Loucy (cell line): ENCODE results near the gene DEPDC5.

Experiments
- H2AFZ ChIP-seq: fragments of 200-600 bp; sonication (generic); 2 replicates; pipeline ENCODE4 v1.6.0; 2016; ENCODE audit warnings: antibody characterized with exemption, mild to moderate bottlenecking, low read length, moderate library complexity
- H3F3A ChIP-seq: fragments of 200-600 bp; 2 replicates; pipeline ENCODE4 v1.6.0; 2016; ENCODE audit warnings: antibody characterized with exemption, low read depth, mild to moderate bottlenecking
- H3K27me3 ChIP-seq: fragments of 200-600 bp; sonication (generic); 2 replicates; pipeline ENCODE4 v1.6.1; 2014; ENCODE audit warnings: low read length, mild to moderate bottlenecking; ENCODE audit not compliant: insufficient read depth, poor library complexity, severe bottlenecking
- H3K36me3 ChIP-seq: fragments of 200-600 bp; sonication (generic); 2 replicates; pipeline ENCODE4 v1.6.1; 2016; ENCODE audit warnings: low read length; ENCODE audit not compliant: insufficient read depth
- H3K4me1 ChIP-seq: fragments of 200-600 bp; sonication (generic); 2 replicates; pipeline ENCODE4 v1.5.1; 2014; ENCODE audit warnings: low read length, mild to moderate bottlenecking; ENCODE audit not compliant: insufficient read depth, poor library complexity, severe bottlenecking
- H3K4me2 ChIP-seq: fragments of 200-600 bp; sonication (generic); 2 replicates; pipeline ENCODE4 v1.6.0; 2014; ENCODE audit warnings: antibody characterized with exemption, low read length, low read depth, mild to moderate bottlenecking; ENCODE audit not compliant: poor library complexity, severe bottlenecking
- H3K4me3 ChIP-seq: fragments of 200-600 bp; sonication (generic); 2 replicates; pipeline ENCODE4 v1.5.1; 2014; ENCODE audit warnings: low read length, mild to moderate bottlenecking, mixed read lengths; ENCODE audit not compliant: poor library complexity, severe bottlenecking
- H3K79me2 ChIP-seq: fragments of 200-600 bp; sonication (generic); 2 replicates; pipeline ENCODE4 v1.6.1; 2014; ENCODE audit warnings: low read length; ENCODE audit not compliant: insufficient read depth
- H3K9ac ChIP-seq: fragments of 200-600 bp; sonication (generic); 2 replicates; pipeline ENCODE4 v1.6.0; 2014; ENCODE audit warnings: mild to moderate bottlenecking, low read depth, low read length, moderate library complexity; ENCODE audit not compliant: poor library complexity, severe bottlenecking
- H3K9me2 ChIP-seq: fragments of 200-600 bp; sonication (generic); replicated peaks from 2 replicates; pipeline ENCODE4 v1.6.1; 2016; ENCODE audit warnings: low read depth, low read length, mixed read lengths
- H3K9me3 ChIP-seq: fragments of 200-600 bp; sonication (generic); 2 replicates; pipeline ENCODE4 v1.6.1; 2014; ENCODE audit warnings: mild to moderate bottlenecking, antibody characterized with exemption, low read length, low read depth; ENCODE audit not compliant: insufficient read depth
- H4K20me1 ChIP-seq: fragments of 200-600 bp; sonication (generic); 2 replicates; pipeline ENCODE4 v1.6.0; 2014; ENCODE audit warnings: antibody characterized with exemption, low read length, mild to moderate bottlenecking; ENCODE audit not compliant: insufficient read depth, poor library complexity, severe bottlenecking
- EZH2phosphoT487 ChIP-seq: fragments of 200-600 bp; IDR thresholded peaks from 2 replicates; pipeline ENCODE4 v1.6.1; 2018; ENCODE audit warnings: antibody characterized with exemption, mild to moderate bottlenecking, moderate library complexity, borderline replicate concordance
- TF ChIP-seq, protein P1 (sequence below): fragments of 200-600 bp; sonication (generic); conservative IDR thresholded peaks from 2 replicates; pipeline ENCODE4 v1.5.1; 2014; ENCODE audit warnings: mild to moderate bottlenecking, antibody characterized with exemption, low read length

DEPDC5 gene

DNA sequence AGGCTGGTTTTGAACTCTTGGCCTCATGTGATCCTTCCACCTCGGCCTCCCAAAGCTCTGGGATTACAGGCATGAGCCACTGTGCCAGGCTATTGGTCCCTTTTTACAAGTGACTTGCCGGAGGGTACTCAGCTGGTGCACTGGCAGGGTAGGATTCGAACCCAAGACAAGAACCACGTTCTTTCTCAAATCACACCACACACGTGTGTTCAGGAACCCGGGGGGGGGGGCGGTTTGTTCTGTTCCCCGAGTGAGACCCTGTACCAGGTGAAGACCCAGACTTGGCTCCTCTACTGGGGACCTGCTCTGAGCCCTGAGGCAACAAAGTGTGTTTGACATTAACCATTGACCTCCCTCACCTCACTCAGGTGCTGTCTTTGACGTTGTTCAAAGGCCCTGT is 186.7 kb downstream of the DEPDC5 start:
- Histone ChIP-seq H3K9ac (no peak overlapping the region), H3K27me3 (no peaks in the 10 kb centered on the region), H3K4me1 (peaks cover 33% of the 10 kb centered on the region), H3K4me3 (no peak overlapping the region), H3K9me2 (no peaks in the 10 kb centered on the region), H3K79me2 (peaks cover 10% of the 10 kb centered on the region), H2AFZ (no peak overlapping the region), H3F3A (no peaks in the 10 kb centered on the region), H3K4me2 (no peak overlapping the region), H3K9me3 (no peaks in the 10 kb centered on the region), H4K20me1 (peaks cover 7% of the 10 kb centered on the region), H3K36me3 (no peaks in the 10 kb centered on the region)
- TF ChIP-seq EZH2phosphoT487 = no peak
- TF ChIP-seq, protein P1, sequence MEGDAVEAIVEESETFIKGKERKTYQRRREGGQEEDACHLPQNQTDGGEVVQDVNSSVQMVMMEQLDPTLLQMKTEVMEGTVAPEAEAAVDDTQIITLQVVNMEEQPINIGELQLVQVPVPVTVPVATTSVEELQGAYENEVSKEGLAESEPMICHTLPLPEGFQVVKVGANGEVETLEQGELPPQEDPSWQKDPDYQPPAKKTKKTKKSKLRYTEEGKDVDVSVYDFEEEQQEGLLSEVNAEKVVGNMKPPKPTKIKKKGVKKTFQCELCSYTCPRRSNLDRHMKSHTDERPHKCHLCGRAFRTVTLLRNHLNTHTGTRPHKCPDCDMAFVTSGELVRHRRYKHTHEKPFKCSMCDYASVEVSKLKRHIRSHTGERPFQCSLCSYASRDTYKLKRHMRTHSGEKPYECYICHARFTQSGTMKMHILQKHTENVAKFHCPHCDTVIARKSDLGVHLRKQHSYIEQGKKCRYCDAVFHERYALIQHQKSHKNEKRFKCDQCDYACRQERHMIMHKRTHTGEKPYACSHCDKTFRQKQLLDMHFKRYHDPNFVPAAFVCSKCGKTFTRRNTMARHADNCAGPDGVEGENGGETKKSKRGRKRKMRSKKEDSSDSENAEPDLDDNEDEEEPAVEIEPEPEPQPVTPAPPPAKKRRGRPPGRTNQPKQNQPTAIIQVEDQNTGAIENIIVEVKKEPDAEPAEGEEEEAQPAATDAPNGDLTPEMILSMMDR = no peak

DNA sequence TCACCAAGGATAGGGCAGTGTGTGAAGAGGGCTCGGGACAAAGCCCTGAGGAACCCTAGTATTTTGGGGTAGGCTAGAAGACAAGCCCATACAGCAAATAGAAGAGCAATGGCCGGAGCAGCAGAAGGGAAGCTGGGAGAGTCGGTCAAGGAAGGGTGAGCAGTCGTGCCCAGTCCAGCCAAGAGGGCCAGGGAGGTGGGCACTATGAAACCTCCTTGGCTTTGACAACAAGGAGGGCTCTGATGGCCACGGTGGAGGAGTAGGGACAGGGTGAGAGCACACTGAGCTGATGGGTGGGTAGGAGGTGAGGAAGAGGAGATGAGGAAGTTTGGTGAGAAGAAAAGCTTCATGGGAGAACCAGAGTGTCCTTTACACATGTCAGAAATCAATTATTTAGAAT is 188.3 kb downstream of the DEPDC5 start:
- H3K4me1 ChIP-seq = peaks cover 36% of the 10 kb centered on the region
- 0 out of 2 replicates have a peak overlapping the region, but pooled peaks have one; percentile 18 for H2AFZ ChIP-seq
- H3K4me2 ChIP-seq = no peak overlapping the region
- peaks cover 23% of the 10 kb centered on the region for H4K20me1 ChIP-seq
- peaks cover 26% of the 10 kb centered on the region for H3K79me2 ChIP-seq
- no peaks in the 10 kb centered on the region for H3K9me2 ChIP-seq
- TF ChIP-seq, protein P1 = no peak
- TF ChIP-seq EZH2phosphoT487 = no peak
- H3K36me3 ChIP-seq = no peaks in the 10 kb centered on the region
- no peak overlapping the region for H3K4me3 ChIP-seq
- H3K27me3 ChIP-seq = no peaks in the 10 kb centered on the region
- no peaks in the 10 kb centered on the region for H3K9me3 ChIP-seq
- peak overlapping the region; percentile 73 for H3K9ac ChIP-seq
- no peaks in the 10 kb centered on the region for H3F3A ChIP-seq

DNA sequence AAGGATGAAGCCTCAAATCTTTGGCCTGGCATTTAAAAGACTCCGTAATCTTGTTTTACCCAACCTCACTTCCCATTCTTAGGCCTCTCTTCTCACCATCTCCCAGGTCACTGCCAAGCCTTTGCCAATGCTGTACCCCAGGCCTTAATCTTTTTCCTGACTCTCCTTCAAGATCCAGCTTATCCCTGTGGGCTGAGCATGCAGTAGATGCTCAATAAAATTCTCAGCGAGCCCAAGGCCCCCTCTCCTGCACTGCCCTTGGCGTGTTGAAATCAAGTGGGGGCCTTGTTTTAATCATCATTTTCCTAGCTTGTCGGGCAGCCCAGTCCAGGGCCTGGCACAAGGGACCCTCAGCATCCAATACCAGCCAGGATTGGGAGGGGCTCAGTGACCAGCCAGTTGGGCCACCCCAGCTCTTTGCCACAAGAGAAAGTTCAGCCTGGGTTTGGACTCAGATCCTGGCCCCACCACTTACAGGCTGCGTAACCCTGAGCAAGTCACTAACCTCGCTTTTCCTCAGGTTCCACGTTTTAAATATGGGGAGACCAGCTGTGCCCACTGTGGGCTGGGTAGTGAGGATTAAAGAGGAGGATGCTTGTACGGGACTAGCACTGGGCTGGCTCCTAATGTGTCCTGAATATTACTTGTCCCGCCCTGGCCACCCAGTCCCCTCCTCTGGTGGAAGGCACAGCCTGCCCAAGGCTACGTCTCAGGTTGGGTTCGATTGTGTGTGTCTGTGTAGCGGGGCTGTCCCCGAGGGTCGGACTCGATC is 189.6 kb downstream of the DEPDC5 start:
- no peaks in the 10 kb centered on the region for H3K9me3 ChIP-seq
- peaks cover 8% of the 10 kb centered on the region; the same call in 1 of the 2 replicates for H3K36me3 ChIP-seq
- H3K79me2 ChIP-seq = peaks cover 39% of the 10 kb centered on the region
- H3K27me3 ChIP-seq = no peaks in the 10 kb centered on the region
- peak overlapping the region; percentile 88 for H2AFZ ChIP-seq
- peak overlapping the region; percentile 76 for H3K4me2 ChIP-seq
- no peak for TF ChIP-seq EZH2phosphoT487
- TF ChIP-seq, protein P1 = no peak
- H3K4me1 ChIP-seq = peaks cover 40% of the 10 kb centered on the region
- H3K4me3 ChIP-seq = peak overlapping the region; percentile 95
- H3F3A ChIP-seq = no peaks in the 10 kb centered on the region
- no peaks in the 10 kb centered on the region for H3K9me2 ChIP-seq
- H4K20me1 ChIP-seq = peaks cover 35% of the 10 kb centered on the region
- H3K9ac ChIP-seq = peak overlapping the region; percentile 73
